ENCODE results near the gene METTL21A. TPM values are rescaled to one million over a fixed set of nuclear protein-coding genes. Genes with fewer than 3 reads are reported as not detected.
A peak's percentile ranks its signal among the peaks of the same experiment; 100 is the strongest.

Gene METTL21A
- total and polyA plus RNA-seq, 9 of the 15 experiments (the other 6 are each of a cell fraction or from before 2014, with no cell fraction given): 9.1 to 46.5 (median 37.4) TPM

GRCh38 chr2:207624185-207625013 lies 795 bp downstream of the METTL21A start (continued):
- TF ChIP-seq ZNF592 (IDR thresholded peaks at IDR 0.05) (no peak), ZNF395 (CRISPR knock-in tag; IDR thresholded peaks at IDR 0.05) (peak; percentile 24; the same call in 1 of the 2 replicates), ZBTB7A (IDR thresholded peaks at IDR 0.05; ENCODE audit: borderline replicate concordance, control insufficient read depth, low read depth, low read length) (no peak), ZNF75A (CRISPR knock-in tag; IDR thresholded peaks at IDR 0.05) (no peak), TBP (optimal IDR thresholded peaks at IDR 0.05; ENCODE audit: low read depth, low read length) (peak; percentile 66), EWSR1 (IDR thresholded peaks at IDR 0.05; ENCODE audit: borderline replicate concordance, low read depth, partially characterized antibody) (no peak), ZNF518B (CRISPR knock-in tag; IDR thresholded peaks at IDR 0.05) (no peak), POU5F1 (IDR thresholded peaks at IDR 0.05; ENCODE audit: borderline replicate concordance, low read depth, low read length, partially characterized antibody) (no peak), ZNF347 (CRISPR knock-in tag; IDR thresholded peaks at IDR 0.05; ENCODE audit: low read depth) (no peak), NFXL1 (CRISPR knock-in tag; IDR thresholded peaks at IDR 0.05) (no peak), ADNP (tag; IDR thresholded peaks at IDR 0.05) (no peak), ZNF551 (CRISPR knock-in tag; IDR thresholded peaks at IDR 0.05) (no peak), GTF2A2 (tag; IDR thresholded peaks at IDR 0.05) (no peak), SAFB2 (IDR thresholded peaks at IDR 0.05; ENCODE audit: borderline replicate concordance, low read depth, low read length, severe bottlenecking) (no peak), HNRNPK (IDR thresholded peaks at IDR 0.05; ENCODE audit: low read depth, low read length, poor library complexity, severe bottlenecking) (no peak)

Measured in K562 (cell line).